Measurements from ENCODE around the gene ATAD3B.

Gene ATAD3B

DNA sequence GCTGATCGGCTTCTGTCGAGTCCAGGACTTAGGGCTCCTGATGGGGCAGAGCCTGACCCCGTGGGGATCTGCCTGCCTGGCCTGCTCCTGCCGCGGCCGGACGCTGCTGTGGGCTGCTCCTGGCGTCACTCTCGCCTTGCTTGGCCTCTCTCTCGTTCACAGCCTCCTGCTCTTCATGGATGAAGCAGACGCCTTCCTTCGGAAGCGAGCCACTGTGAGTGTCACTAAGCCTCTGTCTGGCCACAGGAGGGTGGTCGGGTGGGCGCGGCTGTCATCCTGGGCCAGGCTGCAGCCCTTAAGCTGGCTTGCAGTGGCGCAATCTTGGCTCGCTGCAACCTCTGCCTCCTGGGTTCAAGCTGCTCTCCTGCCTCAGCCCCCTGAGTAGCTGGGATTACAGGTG, 16.1 kb downstream of the ATAD3B start:
- TF ChIP-seq, protein P1, sequence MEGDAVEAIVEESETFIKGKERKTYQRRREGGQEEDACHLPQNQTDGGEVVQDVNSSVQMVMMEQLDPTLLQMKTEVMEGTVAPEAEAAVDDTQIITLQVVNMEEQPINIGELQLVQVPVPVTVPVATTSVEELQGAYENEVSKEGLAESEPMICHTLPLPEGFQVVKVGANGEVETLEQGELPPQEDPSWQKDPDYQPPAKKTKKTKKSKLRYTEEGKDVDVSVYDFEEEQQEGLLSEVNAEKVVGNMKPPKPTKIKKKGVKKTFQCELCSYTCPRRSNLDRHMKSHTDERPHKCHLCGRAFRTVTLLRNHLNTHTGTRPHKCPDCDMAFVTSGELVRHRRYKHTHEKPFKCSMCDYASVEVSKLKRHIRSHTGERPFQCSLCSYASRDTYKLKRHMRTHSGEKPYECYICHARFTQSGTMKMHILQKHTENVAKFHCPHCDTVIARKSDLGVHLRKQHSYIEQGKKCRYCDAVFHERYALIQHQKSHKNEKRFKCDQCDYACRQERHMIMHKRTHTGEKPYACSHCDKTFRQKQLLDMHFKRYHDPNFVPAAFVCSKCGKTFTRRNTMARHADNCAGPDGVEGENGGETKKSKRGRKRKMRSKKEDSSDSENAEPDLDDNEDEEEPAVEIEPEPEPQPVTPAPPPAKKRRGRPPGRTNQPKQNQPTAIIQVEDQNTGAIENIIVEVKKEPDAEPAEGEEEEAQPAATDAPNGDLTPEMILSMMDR (IDR thresholded peaks at IDR 0.05; ENCODE audit: insufficient read depth, low read length, poor library complexity, severe bottlenecking) = no peak
- no peak for TF ChIP-seq EZH2phosphoT487 (conservative IDR thresholded peaks at IDR 0.05; ENCODE audit: low read length)
- no peaks in the 10 kb centered on the region for H3K9me3 ChIP-seq (ENCODE audit: insufficient read depth, low read length)
- no peaks in the 10 kb centered on the region for H3K79me2 ChIP-seq (ENCODE audit: insufficient read depth, low read length)
- no peak overlapping the region for H3K4me3 ChIP-seq (ENCODE audit: insufficient read depth, low read length, poor library complexity, severe bottlenecking)
- no peaks in the 10 kb centered on the region for H4K20me1 ChIP-seq (ENCODE audit: low read depth, low read length)
- no peak overlapping the region for H2AFZ ChIP-seq (ENCODE audit: low read depth, low read length, severe bottlenecking)
- H3K27me3 ChIP-seq (ENCODE audit: low read length) = no peaks in the 10 kb centered on the region
- no peak overlapping the region for H3K9ac ChIP-seq (ENCODE audit: low read length)
- H3F3A ChIP-seq (ENCODE audit: insufficient read depth) = no peaks in the 10 kb centered on the region
- no peak overlapping the region for H3K4me2 ChIP-seq (ENCODE audit: low read depth, low read length, poor library complexity, severe bottlenecking)
- peaks cover 4% of the 10 kb centered on the region; the same call in 1 of the 2 replicates for H3K36me3 ChIP-seq (ENCODE audit: low read length)
- H3K9me2 ChIP-seq (replicated peaks; ENCODE audit: insufficient read depth, low read length) = no peaks in the 10 kb centered on the region
- no peak overlapping the region for H3K27ac ChIP-seq (ENCODE audit: low read depth, low read length)

DNA sequence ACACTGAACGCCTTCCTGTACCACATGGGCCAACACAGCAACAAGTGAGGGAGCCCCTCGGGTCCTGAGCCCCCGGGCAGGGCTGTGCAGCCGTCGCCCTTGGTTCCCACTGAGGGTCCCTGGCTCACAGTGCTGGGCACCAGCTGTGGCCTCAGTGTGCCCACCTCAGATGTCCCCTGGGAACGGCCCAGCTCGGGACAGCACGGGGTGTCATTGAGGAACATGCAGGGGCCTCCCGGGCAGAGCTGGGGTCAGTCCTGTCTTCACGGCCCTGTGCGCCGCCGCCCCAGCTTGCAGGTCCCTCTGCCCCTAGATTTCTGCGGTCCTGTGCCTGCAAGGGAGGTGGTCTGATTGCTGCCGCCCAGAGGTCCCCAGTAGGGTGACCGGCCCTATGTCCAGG, 17.7 kb downstream of the ATAD3B start:
- Histone ChIP-seq H2AFZ (ENCODE audit: low read depth, low read length, severe bottlenecking) (no peak overlapping the region), H3K36me3 (ENCODE audit: low read length) (peaks cover 4% of the 10 kb centered on the region; the same call in 1 of the 2 replicates), H3K9ac (ENCODE audit: low read length) (no peak overlapping the region), H3K27ac (ENCODE audit: low read depth, low read length) (no peak overlapping the region), H3K9me2 (replicated peaks; ENCODE audit: insufficient read depth, low read length) (no peaks in the 10 kb centered on the region), H3K4me2 (ENCODE audit: low read depth, low read length, poor library complexity, severe bottlenecking) (no peak overlapping the region), H4K20me1 (ENCODE audit: low read depth, low read length) (no peaks in the 10 kb centered on the region), H3K4me3 (ENCODE audit: insufficient read depth, low read length, poor library complexity, severe bottlenecking) (no peak overlapping the region), H3K9me3 (ENCODE audit: insufficient read depth, low read length) (no peaks in the 10 kb centered on the region), H3K79me2 (ENCODE audit: insufficient read depth, low read length) (no peaks in the 10 kb centered on the region), H3K27me3 (ENCODE audit: low read length) (no peaks in the 10 kb centered on the region), H3F3A (ENCODE audit: insufficient read depth) (no peaks in the 10 kb centered on the region)
- no peak for TF ChIP-seq EZH2phosphoT487 (conservative IDR thresholded peaks at IDR 0.05; ENCODE audit: low read length)
- TF ChIP-seq, protein P1 (IDR thresholded peaks at IDR 0.05; ENCODE audit: insufficient read depth, low read length, poor library complexity, severe bottlenecking) = no peak

DNA sequence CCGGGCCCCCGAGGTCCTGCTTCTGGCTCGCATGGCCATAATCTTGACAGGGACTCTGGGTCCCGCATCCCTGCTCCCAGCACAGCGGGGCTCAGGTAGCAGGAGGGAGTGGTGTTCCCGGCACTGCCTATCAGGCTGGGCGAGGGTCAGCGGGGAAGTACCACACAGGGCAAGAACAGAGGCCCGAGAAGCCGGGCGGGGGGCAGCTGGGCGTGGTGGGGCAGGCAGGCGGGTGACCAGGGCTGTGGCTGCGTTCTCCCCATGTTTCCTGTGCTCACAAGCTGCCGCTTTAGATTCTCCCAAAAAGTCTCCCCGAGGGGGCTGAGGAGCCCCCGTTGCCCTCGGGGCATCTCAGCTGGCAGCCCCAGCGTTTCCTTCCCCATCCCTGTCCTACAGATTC, 18.3 kb downstream of the ATAD3B start:
- TF ChIP-seq, protein P1 (IDR thresholded peaks at IDR 0.05; ENCODE audit: insufficient read depth, low read length, poor library complexity, severe bottlenecking) = no peak
- TF ChIP-seq EZH2phosphoT487 (conservative IDR thresholded peaks at IDR 0.05; ENCODE audit: low read length) = no peak
- no peaks in the 10 kb centered on the region for H3K9me3 ChIP-seq (ENCODE audit: insufficient read depth, low read length)
- H3K36me3 ChIP-seq (ENCODE audit: low read length) = peaks cover 4% of the 10 kb centered on the region; the same call in 1 of the 2 replicates
- no peaks in the 10 kb centered on the region for H3K27me3 ChIP-seq (ENCODE audit: low read length)
- no peak overlapping the region for H3K27ac ChIP-seq (ENCODE audit: low read depth, low read length)
- no peak overlapping the region for H3K9ac ChIP-seq (ENCODE audit: low read length)
- H3F3A ChIP-seq (ENCODE audit: insufficient read depth) = no peaks in the 10 kb centered on the region
- H4K20me1 ChIP-seq (ENCODE audit: low read depth, low read length) = no peaks in the 10 kb centered on the region
- H3K4me3 ChIP-seq (ENCODE audit: insufficient read depth, low read length, poor library complexity, severe bottlenecking) = no peak overlapping the region
- H3K4me2 ChIP-seq (ENCODE audit: low read depth, low read length, poor library complexity, severe bottlenecking) = no peak overlapping the region
- no peak overlapping the region for H2AFZ ChIP-seq (ENCODE audit: low read depth, low read length, severe bottlenecking)
- H3K9me2 ChIP-seq (replicated peaks; ENCODE audit: insufficient read depth, low read length) = no peaks in the 10 kb centered on the region
- no peaks in the 10 kb centered on the region for H3K79me2 ChIP-seq (ENCODE audit: insufficient read depth, low read length)
